Measurements from ENCODE around the gene PPP3CA. TPM values are rescaled to one million over a fixed set of nuclear protein-coding genes. Genes with fewer than 3 reads are reported as not detected.

Gene PPP3CA
- total and polyA plus RNA-seq, 2 of the 13 experiments (the other 11 are each of a cell fraction or from before 2014, with no cell fraction given), result 4.8 to 13.2 TPM

- TF ChIP-seq ASH2L (IDR thresholded peaks at IDR 0.05; ENCODE audit: insufficient read length, low read depth, low read length) (no peak), HNRNPK (IDR thresholded peaks at IDR 0.05; ENCODE audit: low read depth, low read length, poor library complexity, severe bottlenecking) (no peak), TCF7 (IDR thresholded peaks at IDR 0.05; ENCODE audit: low read depth) (0 out of 2 replicates have a peak, but pooled peaks have one; percentile 18), ZNF430 (CRISPR knock-in tag; IDR thresholded peaks at IDR 0.05) (no peak), RCOR2 (CRISPR knock-in tag; IDR thresholded peaks at IDR 0.05) (no peak), ZNF34 (CRISPR knock-in tag; IDR thresholded peaks at IDR 0.05; ENCODE audit: borderline replicate concordance) (no peak), KAT2B (IDR thresholded peaks at IDR 0.05; ENCODE audit: borderline replicate concordance, low read depth, low read length) (peak; percentile 75), DRAP1 (CRISPR knock-in tag; IDR thresholded peaks at IDR 0.05) (no peak), ZSCAN22 (CRISPR knock-in tag; IDR thresholded peaks at IDR 0.05) (no peak), ZNF383 (CRISPR knock-in tag; IDR thresholded peaks at IDR 0.05; ENCODE audit: borderline replicate concordance) (no peak), NFE2 (CRISPR knock-in tag; IDR thresholded peaks at IDR 0.05) (no peak), GMEB2 (CRISPR knock-in tag; IDR thresholded peaks at IDR 0.05; ENCODE audit: low read depth) (no peak), HMG20B (CRISPR knock-in tag; conservative IDR thresholded peaks at IDR 0.05) (no peak), ZBTB40 (IDR thresholded peaks at IDR 0.05) (no peak), ZBTB40 (CRISPR knock-in tag; IDR thresholded peaks at IDR 0.05) (no peak), NFIB (CRISPR knock-in tag; IDR thresholded peaks at IDR 0.05; ENCODE audit: borderline replicate concordance) (no peak)
Observed at GRCh38 chr4:101188906-101189305, 158.4 kb downstream of the PPP3CA start (continued).
